Activated CD4-positive, alpha-beta T cell treated with anti-CD3 and anti-CD28 coated beads, Interleukin-2, amount 10 ng/mL, durations not matched to agents 24 days and 14 days (primary cell): Measurements from ENCODE around the gene PFN1. TPM values are rescaled to one million over a fixed set of nuclear protein-coding genes. Genes with fewer than 3 reads are reported as not detected.

Experiments
- DNase-seq: peaks from one replicate; pipeline ENCODE4 v3.0.0; 2022
- H3K27ac Mint-ChIP-seq: one replicate; pipeline ENCODE4 v1.8.0; 2022; ENCODE audit warnings: mild to moderate bottlenecking, mixed read lengths
- H3K27me3 Mint-ChIP-seq: one replicate; pipeline ENCODE4 v1.8.0; 2022; ENCODE audit warnings: mixed read lengths
- H3K36me3 Mint-ChIP-seq: one replicate; pipeline ENCODE4 v1.8.0; 2022; ENCODE audit warnings: low read depth, mild to moderate bottlenecking, mixed read lengths
- H3K4me1 Mint-ChIP-seq: one replicate; pipeline ENCODE4 v1.8.0; 2021; ENCODE audit warnings: mixed read lengths
- H3K4me3 Mint-ChIP-seq: one replicate; pipeline ENCODE4 v1.8.0; 2022; ENCODE audit warnings: mild to moderate bottlenecking, moderate library complexity, mixed read lengths
- H3K9me3 Mint-ChIP-seq: one replicate; pipeline ENCODE4 v1.8.0; 2021; ENCODE audit warnings: mixed read lengths
- intact Hi-C: fragments of 100-400 bp; cut with micrococcal nuclease; formaldehyde crosslinking; loops from one replicate; pipeline ENCODE4 v1.15.1; 2023
- total RNA-seq: library from RNA; stranded (reverse); gene quantifications from 2 replicates; pipeline ENCODE4 v1.2.3, GENCODE V29; 2022

The PFN1 gene
- total RNA-seq, 1 donor from 2014 or later = 1,471 TPM

- no peak overlapping the region for H3K4me3 Mint-ChIP-seq
- peaks cover 17% of the 10 kb centered on the region for H3K36me3 Mint-ChIP-seq
- intact Hi-C loops = no loop called here
Observed at GRCh38 chr17:4897785-4898184, 50.5 kb downstream of the PFN1 start.

GRCh38 chr17:4897198-4897687 lies 51.1 kb downstream of the PFN1 start:
- Mint-ChIP-seq H3K4me3 (no peak overlapping the region), H3K4me1 (peaks cover 9% of the 10 kb centered on the region), H3K9me3 (no peaks in the 10 kb centered on the region), H3K27me3 (peaks cover 3% of the 10 kb centered on the region), H3K36me3 (peaks cover 20% of the 10 kb centered on the region), H3K27ac (no peak overlapping the region)
- DNase-seq = no peak
- intact Hi-C loops = no loop called here

More at GRCh38 chr17:4897785-4898184, 50.5 kb downstream of the PFN1 start:
- peaks cover 3% of the 10 kb centered on the region for H3K27me3 Mint-ChIP-seq
- H3K9me3 Mint-ChIP-seq = no peaks in the 10 kb centered on the region
- no peak overlapping the region for H3K27ac Mint-ChIP-seq
- no peak for DNase-seq
- H3K4me1 Mint-ChIP-seq = peaks cover 13% of the 10 kb centered on the region

GRCh38 chr17:4896332-4897197 lies 51.8 kb downstream of the PFN1 start:
- Mint-ChIP-seq H3K4me1 (peaks cover 9% of the 10 kb centered on the region), H3K27ac (no peak overlapping the region), H3K4me3 (no peak overlapping the region), H3K9me3 (no peaks in the 10 kb centered on the region), H3K36me3 (peaks cover 21% of the 10 kb centered on the region), H3K27me3 (peaks cover 3% of the 10 kb centered on the region)
- intact Hi-C loops = no loop called here
- no peak for DNase-seq

- Mint-ChIP-seq H3K36me3 (peaks cover 26% of the 10 kb centered on the region), H3K9me3 (no peaks in the 10 kb centered on the region)
- no peak for DNase-seq
Observed at GRCh38 chr17:4895657-4896331, 52.5 kb downstream of the PFN1 start.

More at GRCh38 chr17:4895657-4896331, 52.5 kb downstream of the PFN1 start:
- intact Hi-C loops = no loop called here
- H3K27ac Mint-ChIP-seq = no peak overlapping the region
- no peak overlapping the region for H3K4me3 Mint-ChIP-seq
- peaks cover 9% of the 10 kb centered on the region for H3K4me1 Mint-ChIP-seq
- peaks cover 3% of the 10 kb centered on the region for H3K27me3 Mint-ChIP-seq

Other genes starting within 250 kb of the PFN1 start
- gene PELP1, start 244.4 kb downstream of the PFN1 start, total RNA-seq = 140 and 141 TPM in 2 replicates
- gene ARRB2, start 237.9 kb downstream of the PFN1 start, total RNA-seq = 189 and 193 TPM in 2 replicates
- 19.1 and 20.4 TPM in 2 replicates for gene MED11, start 217.1 kb downstream of the PFN1 start, total RNA-seq
- gene ZMYND15, start 208.7 kb downstream of the PFN1 start, total RNA-seq = not detected in 2 replicates
- 1.8 and 2.5 TPM in 2 replicates for gene CXCL16, start 208.6 kb downstream of the PFN1 start, total RNA-seq
- gene TM4SF5, start 176.6 kb downstream of the PFN1 start, total RNA-seq = not detected in 2 replicates
- gene VMO1, start 162.2 kb downstream of the PFN1 start, total RNA-seq = not detected in 2 replicates
- not detected in 2 replicates for gene GLTPD2, start 159.6 kb downstream of the PFN1 start, total RNA-seq
- gene PSMB6, start 152.4 kb downstream of the PFN1 start, total RNA-seq = 208 and 209 TPM in 2 replicates
- 14.5 and 16.1 TPM in 2 replicates for gene PLD2, start 141.4 kb downstream of the PFN1 start, total RNA-seq
- gene MINK1, start 115.2 kb downstream of the PFN1 start, total RNA-seq = 56.1 and 59.7 TPM in 2 replicates
- gene C17orf107, start 49.0 kb downstream of the PFN1 start, total RNA-seq = 1.4 and 1.7 TPM in 2 replicates
- 0.42 and 0.64 TPM in 2 replicates for gene CHRNE, start 45.4 kb downstream of the PFN1 start, total RNA-seq
- gene GP1BA, start 16.3 kb downstream of the PFN1 start, total RNA-seq = not detected in 2 replicates
- gene SLC25A11, start 8.5 kb downstream of the PFN1 start, total RNA-seq = 104 and 106 TPM in 2 replicates
- gene RNF167, start 8.3 kb downstream of the PFN1 start, total RNA-seq = 119 and 125 TPM in 2 replicates
- 45.3 and 51.0 TPM in 2 replicates for gene ENO3, start 2.6 kb upstream of the PFN1 start, total RNA-seq
- gene SPAG7, start 19.3 kb upstream of the PFN1 start, total RNA-seq = 58.7 and 62.3 TPM in 2 replicates
- 87.7 and 89.7 TPM in 2 replicates for gene CAMTA2, start 39.1 kb upstream of the PFN1 start, total RNA-seq
- 0.56 and 0.69 TPM in 2 replicates for gene INCA1, start 49.0 kb upstream of the PFN1 start, total RNA-seq
- gene KIF1C, start 49.4 kb upstream of the PFN1 start, total RNA-seq = 62.3 TPM in 2 replicates
- 0.14 TPM in 2 replicates for gene SLC52A1, start 86.9 kb upstream of the PFN1 start, total RNA-seq
- 1.9 and 2.6 TPM in 2 replicates for gene ZFP3, start 129.9 kb upstream of the PFN1 start, total RNA-seq
- 17.4 and 19.8 TPM in 2 replicates for gene ZNF232, start 163.3 kb upstream of the PFN1 start, total RNA-seq
- gene USP6, start 167.5 kb upstream of the PFN1 start, total RNA-seq = 0.02 TPM in 2 replicates
- 10.1 and 12.1 TPM in 2 replicates for gene ZNF594, start 243.3 kb upstream of the PFN1 start, total RNA-seq